Immature natural killer cell (primary cell): Measurements from ENCODE around the gene ACBD5. TPM values are rescaled to one million over a fixed set of nuclear protein-coding genes. Genes with fewer than 3 reads are reported as not detected.

Experiments used
- DNase-seq, 3 donors: peaks; one replicate each; pipeline ENCODE4 v3.0.0; 2022; ENCODE audit warnings: mixed read lengths in 1 of 3
- H3K27ac Mint-ChIP-seq, 6 donors: one replicate each; pipeline ENCODE4 v1.8.0; 2020; ENCODE audit warnings: mixed read lengths in 6 of 6, mild to moderate bottlenecking in 5 of 6, inconsistent platforms in 4 of 6, moderate library complexity in 3 of 6
- H3K27me3 Mint-ChIP-seq, 3 donors: one replicate each; pipeline ENCODE4 v1.8.0; 2020 to 2021; ENCODE audit warnings: low read depth in 3 of 3, mild to moderate bottlenecking in 3 of 3, mixed read lengths in 3 of 3, moderate library complexity in 3 of 3, inconsistent platforms in 1 of 3
- H3K36me3 Mint-ChIP-seq, 3 donors: one replicate each; pipeline ENCODE4 v1.8.0; 2020; ENCODE audit warnings: mixed read lengths in 3 of 3, inconsistent platforms in 2 of 3, mild to moderate bottlenecking in 2 of 3
- H3K4me1 Mint-ChIP-seq, 2 donors: one replicate each; pipeline ENCODE4 v1.8.0; 2020; ENCODE audit warnings: inconsistent platforms in 2 of 2, mild to moderate bottlenecking in 2 of 2, mixed read lengths in 2 of 2, moderate library complexity in 1 of 2
- H3K4me3 Mint-ChIP-seq, 5 donors: one replicate each; pipeline ENCODE4 v1.8.0; 2020; ENCODE audit warnings: mild to moderate bottlenecking in 5 of 5, mixed read lengths in 5 of 5, inconsistent platforms in 3 of 5, moderate library complexity in 3 of 5
- H3K9me3 Mint-ChIP-seq, 6 donors: one replicate each; pipeline ENCODE4 v1.8.0; 2020; ENCODE audit warnings: mild to moderate bottlenecking in 6 of 6, mixed read lengths in 6 of 6, inconsistent platforms in 4 of 6, moderate library complexity in 3 of 6
- polyA plus RNA-seq, 3 donors: library from polyadenylated mRNA; unstranded; fragments of 300-500 nt; fragmentation: Illumina TruSeq; gene quantifications; one replicate each; pipeline ENCODE4 v1.2.3, GENCODE V29; 2021

The ACBD5 gene
- polyA plus RNA-seq, 3 donors from 2014 or later, result 18.4 to 31.5 (median 24.8) TPM

GRCh38 chr10:27155066-27155754, 85.4 kb downstream of the ACBD5 start, which contains the start of gene MASTL:
Gene MASTL, plus strand, starts transcription at chr10:27155352. Its CDS starts 75 bp downstream, at chr10:27155427.
- DNase-seq, result peak; percentile 95 to 96 (median 96)
- Mint-ChIP-seq H3K4me1 (peaks cover 50 to 65% of the 10 kb centered on the region in 2 donors), H3K36me3 (peaks cover 1 to 10% (median 6%) of the 10 kb centered on the region in 3 donors), H3K9me3 (no peaks in the 10 kb centered on the region), H3K27ac (peak within 1 kb of the TSS; percentile 100), H3K4me3 (peak within 1 kb of the TSS; percentile 95 to 100 (median 99)), H3K27me3 (peaks cover 15 to 23% (median 20%) of the 10 kb centered on the region in 3 donors)

DNA sequence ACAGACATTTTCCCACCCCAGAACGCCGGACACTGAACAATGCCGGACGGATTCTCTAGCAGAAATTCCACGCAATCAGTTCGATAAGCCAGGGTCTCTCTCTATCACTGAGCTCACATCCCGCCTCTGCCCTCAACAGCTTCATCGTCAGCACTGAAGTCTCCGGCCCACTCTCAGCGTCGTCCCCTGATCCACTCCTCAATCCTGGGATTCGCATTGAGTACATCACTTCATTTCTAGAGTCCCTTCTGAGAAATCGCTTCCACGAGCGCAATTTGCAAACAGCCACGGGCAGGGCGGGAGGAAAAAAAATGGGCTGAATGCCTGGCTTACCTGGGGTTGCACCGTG, 86.8 kb downstream of the ACBD5 start:
- Mint-ChIP-seq H3K4me1 (peaks cover 53 to 74% of the 10 kb centered on the region in 2 donors), H3K9me3 (no peaks in the 10 kb centered on the region), H3K27ac (peak overlapping the region; percentile 100), H3K27me3 (peaks cover 15 to 23% (median 20%) of the 10 kb centered on the region in 3 donors), H3K4me3 (peak overlapping the region; percentile 95 to 100 (median 99)), H3K36me3 (peaks cover 0 to 10% (median 7%) of the 10 kb centered on the region in 3 donors)
- no peak for DNase-seq

DNA sequence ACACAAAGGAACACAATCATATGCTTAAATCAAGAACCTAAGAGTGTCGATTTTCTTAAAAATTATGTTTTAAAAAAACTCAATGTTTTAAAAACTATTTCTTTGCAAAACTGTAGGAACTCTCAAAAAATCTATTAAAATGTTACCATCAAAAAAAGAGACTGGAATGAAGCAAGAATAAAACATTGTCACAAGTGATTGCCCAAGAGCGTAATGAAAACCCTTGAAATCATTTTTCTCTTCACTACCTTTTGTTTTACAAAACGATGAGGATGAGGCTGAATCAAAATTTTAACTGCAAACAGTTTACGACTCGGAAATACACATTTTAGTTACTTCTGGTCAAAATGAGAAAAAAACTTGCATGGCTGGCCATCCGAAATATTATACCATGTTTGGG, 87.3 kb downstream of the ACBD5 start:
- no peaks in the 10 kb centered on the region for H3K9me3 Mint-ChIP-seq
- H3K36me3 Mint-ChIP-seq, result peaks cover 0 to 9% (median 7%) of the 10 kb centered on the region in 3 donors
- no peak for DNase-seq
- H3K4me1 Mint-ChIP-seq, result peaks cover 53 to 79% of the 10 kb centered on the region in 2 donors
- peak overlapping the region; percentile 95 to 100 (median 99) for H3K4me3 Mint-ChIP-seq
- peaks cover 15 to 23% (median 20%) of the 10 kb centered on the region in 3 donors for H3K27me3 Mint-ChIP-seq
- peak overlapping the region; percentile 100 for H3K27ac Mint-ChIP-seq

GRCh38 chr10:27152687-27153086, 87.9 kb downstream of the ACBD5 start:
- H3K27ac Mint-ChIP-seq, result peak overlapping the region; percentile 100
- H3K36me3 Mint-ChIP-seq, result peaks cover 2 to 11% (median 3%) of the 10 kb centered on the region in 3 donors
- no peak for DNase-seq
- H3K9me3 Mint-ChIP-seq, result no peaks in the 10 kb centered on the region
- peaks cover 15 to 25% (median 20%) of the 10 kb centered on the region in 3 donors for H3K27me3 Mint-ChIP-seq
- H3K4me3 Mint-ChIP-seq, result peak overlapping the region; percentile 95 to 100 (median 99)
- H3K4me1 Mint-ChIP-seq, result peaks cover 56 to 83% of the 10 kb centered on the region in 2 donors

DNA sequence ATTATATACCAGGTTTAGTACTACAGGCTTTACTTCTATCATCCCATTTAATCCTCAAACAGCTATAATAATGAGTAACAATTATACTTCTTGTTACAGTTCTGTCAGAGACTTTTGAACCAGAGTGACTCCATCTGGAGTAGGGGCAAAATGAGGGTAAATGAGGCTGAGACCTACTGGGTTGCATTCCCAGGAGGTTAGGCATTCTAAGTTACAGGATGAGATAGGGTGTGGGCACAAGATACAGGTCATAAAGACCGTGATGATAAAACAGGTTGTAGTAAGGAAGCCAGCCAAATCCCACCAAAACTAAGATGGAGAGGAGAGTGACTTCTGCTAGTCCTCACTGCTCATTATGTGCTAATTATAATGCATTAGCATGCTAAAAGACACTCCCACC, 90.3 kb downstream of the ACBD5 start:
- no peak for DNase-seq
- Mint-ChIP-seq H3K27ac (peak overlapping the region in 4 of 6 donors; percentile 14 to 64 (median 35)), H3K4me3 (peak overlapping the region in 2 of 5 donors; percentile 28 to 45), H3K4me1 (peaks cover 42 to 83% of the 10 kb centered on the region in 2 donors), H3K36me3 (peaks cover 14 to 19% (median 17%) of the 10 kb centered on the region in 3 donors), H3K27me3 (peaks cover 12 to 20% (median 12%) of the 10 kb centered on the region in 3 donors), H3K9me3 (no peaks in the 10 kb centered on the region)

DNA sequence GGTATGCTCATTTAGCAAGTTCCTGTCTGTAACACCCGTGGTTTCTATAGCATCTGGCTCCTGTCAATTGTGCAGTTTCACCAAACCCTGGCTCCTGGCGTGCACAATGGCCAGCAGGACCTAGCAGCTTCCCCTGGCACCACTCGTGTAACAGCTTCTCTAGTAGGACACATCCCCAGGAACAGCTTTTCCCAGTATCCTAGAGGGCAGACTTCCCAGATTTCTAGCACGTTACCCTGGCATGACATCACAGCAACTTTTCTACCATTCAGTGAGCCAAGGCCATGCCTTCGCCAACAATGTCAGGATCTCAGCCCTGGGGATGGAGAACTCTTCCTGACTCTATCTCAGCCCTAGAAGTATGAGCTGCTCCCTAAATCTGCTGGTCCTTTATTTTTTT, 92.9 kb downstream of the ACBD5 start:
- Mint-ChIP-seq H3K9me3 (no peaks in the 10 kb centered on the region), H3K27me3 (peaks cover 0 to 4% (median 0%) of the 10 kb centered on the region in 3 donors), H3K4me3 (no peak overlapping the region), H3K4me1 (peaks cover 23 to 64% of the 10 kb centered on the region in 2 donors), H3K27ac (peak overlapping the region in 1 of 6 donors; percentile 28), H3K36me3 (peaks cover 14 to 29% (median 21%) of the 10 kb centered on the region in 3 donors)
- DNase-seq, result no peak

DNA sequence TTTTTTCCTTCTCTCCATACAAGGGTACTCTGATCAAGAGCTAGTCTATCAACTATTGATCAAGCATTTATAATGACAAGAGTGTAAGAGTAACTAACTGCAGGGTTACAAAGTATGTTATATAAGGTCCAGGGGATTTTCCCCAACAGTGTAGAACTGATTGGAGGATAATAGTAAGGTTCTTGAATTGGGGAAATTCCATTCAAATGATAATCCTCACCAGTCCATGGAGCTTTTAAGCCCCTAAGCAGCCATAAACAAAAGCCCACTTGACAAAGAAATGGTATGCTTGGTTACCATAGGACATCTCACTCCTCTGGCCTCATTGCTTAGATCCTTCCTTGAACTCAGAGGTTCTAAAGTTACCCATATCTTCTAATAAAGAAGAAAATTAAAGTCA, 94.7 kb downstream of the ACBD5 start:
- peaks cover 13 to 47% of the 10 kb centered on the region in 2 donors for H3K4me1 Mint-ChIP-seq
- H3K27ac Mint-ChIP-seq, result peak overlapping the region in 1 of 6 donors; percentile 34
- H3K4me3 Mint-ChIP-seq, result no peak overlapping the region
- H3K9me3 Mint-ChIP-seq, result no peaks in the 10 kb centered on the region
- no peak for DNase-seq
- peaks cover 11 to 35% (median 22%) of the 10 kb centered on the region in 3 donors for H3K36me3 Mint-ChIP-seq
- H3K27me3 Mint-ChIP-seq, result peaks cover 0 to 4% (median 3%) of the 10 kb centered on the region in 3 donors

Other genes with a start within 250 kb of the ACBD5 start
- 1 to 10 TPM in 1 of 3 donors, under 1 TPM in 2; 0.27 to 2.0 (median 0.99) TPM for gene ANKRD26, start 140.3 kb downstream of the ACBD5 start, polyA plus RNA-seq
- 100 to 1,000 TPM in 1 of 3 donors, 10 to 100 TPM in 2; 85.9 to 110 (median 98.4) TPM for gene YME1L1, start 86.4 kb downstream of the ACBD5 start, polyA plus RNA-seq
- gene MASTL, start 85.4 kb downstream of the ACBD5 start, polyA plus RNA-seq, result 1 to 10 TPM in 2 of 3 donors, not detected in 1; 1.5 to 3.5 TPM